MM.1S (cell line): Measurements from ENCODE around the gene SGPL1.

Experiments
- DNase-seq: peaks from one replicate; pipeline ENCODE4 v3.0.0-alpha.2; 2015
- H2AFZ ChIP-seq: fragments of 300-600 bp; sonication (generic); 2 replicates; pipeline ENCODE4 v1.6.0; 2016; ENCODE audit warnings: antibody characterized with exemption, low read length
- H3F3A ChIP-seq: fragments of 300-600 bp; sonication (generic); 2 replicates; pipeline ENCODE4 v1.6.1; 2016; ENCODE audit warnings: mild to moderate bottlenecking, antibody characterized with exemption, low read length, moderate library complexity, mixed read lengths; ENCODE audit not compliant: insufficient read depth
- H3K27ac ChIP-seq: fragments of 300-600 bp; sonication (generic); 2 replicates; pipeline ENCODE4 v1.5.1; 2016; ENCODE audit warnings: mild to moderate bottlenecking, low read length
- H3K27me3 ChIP-seq: fragments of 300-600 bp; sonication (generic); replicated peaks from 2 replicates; pipeline ENCODE4 v1.6.0; 2016; ENCODE audit warnings: low read length; ENCODE audit not compliant: insufficient read depth
- H3K36me3 ChIP-seq: fragments of 300-600 bp; sonication (generic); replicated peaks from 2 replicates; pipeline ENCODE4 v1.6.1; 2016; ENCODE audit warnings: mild to moderate bottlenecking, low read length, mixed read lengths; ENCODE audit not compliant: insufficient read depth
- H3K4me1 ChIP-seq: fragments of 300-600 bp; sonication (generic); 2 replicates; pipeline ENCODE4 v1.6.1; 2016; ENCODE audit warnings: low read length, mixed read lengths
- H3K4me2 ChIP-seq: fragments of 300-600 bp; sonication (generic); 2 replicates; pipeline ENCODE4 v1.6.0; 2016; ENCODE audit warnings: low read depth, low read length
- H3K4me3 ChIP-seq: fragments of 300-600 bp; sonication (generic); 2 replicates; pipeline ENCODE4 v1.5.1; 2016; ENCODE audit warnings: low read length, mixed read lengths
- H3K79me2 ChIP-seq: fragments of 300-600 bp; sonication (generic); 2 replicates; pipeline ENCODE4 v1.6.1; 2016; ENCODE audit warnings: mixed run types, low read length, mixed read lengths
- H3K9ac ChIP-seq: fragments of 300-600 bp; sonication (generic); 2 replicates; pipeline ENCODE4 v1.6.1; 2016; ENCODE audit warnings: low read length, mixed read lengths
- H3K9me2 ChIP-seq: fragments of 300-600 bp; sonication (generic); replicated peaks from 2 replicates; pipeline ENCODE4 v1.6.1; 2016; ENCODE audit warnings: mild to moderate bottlenecking, low read length, mixed read lengths; ENCODE audit not compliant: insufficient read depth
- H3K9me3 ChIP-seq: fragments of 300-600 bp; sonication (generic); replicated peaks from 2 replicates; pipeline ENCODE4 v1.6.1; 2016; ENCODE audit warnings: mild to moderate bottlenecking, low read length, mixed read lengths; ENCODE audit not compliant: insufficient read depth
- H4K20me1 ChIP-seq: fragments of 300-600 bp; sonication (generic); 2 replicates; pipeline ENCODE4 v1.6.1; 2016; ENCODE audit warnings: mild to moderate bottlenecking, low read length, moderate library complexity, mixed read lengths; ENCODE audit not compliant: insufficient read depth
- EZH2 ChIP-seq: fragments of 300-600 bp; sonication (generic); optimal IDR thresholded peaks from 2 replicates; pipeline ENCODE3; 2017; ENCODE audit warnings: low read depth, mild to moderate bottlenecking, antibody characterized with exemption, low read length, mixed read lengths
- EZH2phosphoT487 ChIP-seq: fragments of 300-600 bp; sonication (generic); IDR thresholded peaks from 2 replicates; pipeline ENCODE4 v1.6.1; 2018; ENCODE audit warnings: antibody characterized with exemption, low read length
- TF ChIP-seq, protein P1 (sequence below): fragments of 300-600 bp; sonication (generic); IDR thresholded peaks from 2 replicates; pipeline ENCODE4 v1.5.1; 2016; ENCODE audit warnings: antibody characterized with exemption, low read length, mixed read lengths

SGPL1 gene

DNA sequence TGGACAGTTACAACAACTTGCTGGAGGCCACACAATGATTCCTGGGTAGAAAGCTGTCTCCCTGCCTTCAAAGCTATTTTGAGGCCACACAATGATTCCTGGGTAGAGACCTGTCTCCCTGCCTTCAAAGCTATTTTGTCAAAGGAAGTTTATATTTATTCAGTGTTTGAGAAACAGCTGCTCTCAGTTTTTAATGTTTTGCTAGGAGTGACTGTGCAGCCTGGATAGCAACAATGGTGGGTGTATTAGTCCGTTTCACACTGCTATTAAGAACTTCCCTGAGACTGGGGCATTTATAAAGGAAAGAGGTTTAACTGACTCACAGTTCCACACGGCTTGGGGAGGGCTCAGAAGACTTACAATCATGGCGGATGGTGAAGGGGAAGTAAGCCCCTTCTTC is 3.9 kb upstream of the SGPL1 start:
- no peaks in the 10 kb centered on the region for H3K36me3 ChIP-seq
- H3F3A ChIP-seq = no peaks in the 10 kb centered on the region
- H3K4me3 ChIP-seq = no peak overlapping the region
- H3K9me3 ChIP-seq = no peaks in the 10 kb centered on the region
- H4K20me1 ChIP-seq = no peaks in the 10 kb centered on the region
- no peak overlapping the region for H2AFZ ChIP-seq
- no peak overlapping the region for H3K9ac ChIP-seq
- H3K9me2 ChIP-seq = no peaks in the 10 kb centered on the region
- no peak for TF ChIP-seq EZH2phosphoT487
- no peak for TF ChIP-seq EZH2
- TF ChIP-seq, protein P1, sequence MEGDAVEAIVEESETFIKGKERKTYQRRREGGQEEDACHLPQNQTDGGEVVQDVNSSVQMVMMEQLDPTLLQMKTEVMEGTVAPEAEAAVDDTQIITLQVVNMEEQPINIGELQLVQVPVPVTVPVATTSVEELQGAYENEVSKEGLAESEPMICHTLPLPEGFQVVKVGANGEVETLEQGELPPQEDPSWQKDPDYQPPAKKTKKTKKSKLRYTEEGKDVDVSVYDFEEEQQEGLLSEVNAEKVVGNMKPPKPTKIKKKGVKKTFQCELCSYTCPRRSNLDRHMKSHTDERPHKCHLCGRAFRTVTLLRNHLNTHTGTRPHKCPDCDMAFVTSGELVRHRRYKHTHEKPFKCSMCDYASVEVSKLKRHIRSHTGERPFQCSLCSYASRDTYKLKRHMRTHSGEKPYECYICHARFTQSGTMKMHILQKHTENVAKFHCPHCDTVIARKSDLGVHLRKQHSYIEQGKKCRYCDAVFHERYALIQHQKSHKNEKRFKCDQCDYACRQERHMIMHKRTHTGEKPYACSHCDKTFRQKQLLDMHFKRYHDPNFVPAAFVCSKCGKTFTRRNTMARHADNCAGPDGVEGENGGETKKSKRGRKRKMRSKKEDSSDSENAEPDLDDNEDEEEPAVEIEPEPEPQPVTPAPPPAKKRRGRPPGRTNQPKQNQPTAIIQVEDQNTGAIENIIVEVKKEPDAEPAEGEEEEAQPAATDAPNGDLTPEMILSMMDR = no peak
- no peak for DNase-seq
- H3K79me2 ChIP-seq = no peaks in the 10 kb centered on the region
- no peak overlapping the region for H3K4me2 ChIP-seq
- no peaks in the 10 kb centered on the region for H3K4me1 ChIP-seq
- H3K27me3 ChIP-seq = no peaks in the 10 kb centered on the region
- no peak overlapping the region for H3K27ac ChIP-seq

DNA sequence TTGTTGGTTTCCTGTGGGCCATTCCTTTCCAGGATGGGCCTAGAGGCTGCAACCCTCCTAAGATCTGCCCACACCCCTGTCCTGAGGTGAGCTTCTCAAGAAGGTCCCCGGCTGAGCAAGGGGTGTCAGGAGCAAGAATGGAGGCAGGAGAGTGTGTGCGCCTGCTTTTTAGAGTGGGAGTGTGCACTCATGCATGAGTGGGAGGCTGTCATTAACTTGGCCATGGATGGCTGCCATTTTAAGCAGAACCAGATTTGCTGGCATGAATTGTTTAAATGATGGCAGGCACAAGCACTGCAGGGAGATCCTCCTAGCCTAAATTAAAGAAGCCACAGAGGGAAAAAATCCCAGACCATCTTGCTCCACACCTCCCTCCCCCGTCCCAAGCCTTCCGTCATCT is 2.9 kb upstream of the SGPL1 start:
- Histone ChIP-seq H3F3A (no peaks in the 10 kb centered on the region), H4K20me1 (no peaks in the 10 kb centered on the region), H3K9ac (no peak overlapping the region), H3K4me1 (no peaks in the 10 kb centered on the region), H3K36me3 (no peaks in the 10 kb centered on the region), H3K27ac (no peak overlapping the region), H3K4me3 (no peak overlapping the region), H3K79me2 (no peaks in the 10 kb centered on the region), H3K27me3 (no peaks in the 10 kb centered on the region), H3K9me2 (no peaks in the 10 kb centered on the region), H3K9me3 (no peaks in the 10 kb centered on the region), H2AFZ (no peak overlapping the region), H3K4me2 (no peak overlapping the region)
- TF ChIP-seq EZH2 (no peak), EZH2phosphoT487 (no peak)
- TF ChIP-seq, protein P1 = no peak
- no peak for DNase-seq

DNA sequence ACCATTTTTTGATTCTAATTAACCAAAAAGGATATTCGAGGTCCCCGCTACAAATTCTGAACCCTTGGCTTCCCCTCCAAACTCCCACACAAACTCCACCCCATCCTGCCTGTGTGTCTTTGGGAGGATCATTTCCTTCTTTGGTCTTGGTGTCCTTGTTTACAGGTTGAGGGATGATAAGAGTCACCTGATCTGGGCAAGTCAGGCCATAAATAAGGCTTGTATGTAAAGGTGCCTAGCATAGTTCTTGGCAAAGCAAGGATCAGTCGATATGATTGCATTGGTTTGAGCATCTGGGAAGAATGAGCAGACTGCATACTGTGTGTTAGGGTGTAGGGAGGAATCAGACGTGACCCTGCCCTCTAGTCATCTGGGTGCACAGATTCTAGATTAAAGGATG is 1.6 kb upstream of the SGPL1 start:
- Histone ChIP-seq H3K4me2 (no peak overlapping the region), H3K4me1 (no peaks in the 10 kb centered on the region), H3K9ac (no peak overlapping the region), H4K20me1 (no peaks in the 10 kb centered on the region), H3F3A (no peaks in the 10 kb centered on the region), H3K9me3 (no peaks in the 10 kb centered on the region), H3K4me3 (no peak overlapping the region), H3K9me2 (no peaks in the 10 kb centered on the region), H3K79me2 (no peaks in the 10 kb centered on the region), H3K36me3 (no peaks in the 10 kb centered on the region), H2AFZ (no peak overlapping the region), H3K27me3 (no peaks in the 10 kb centered on the region), H3K27ac (no peak overlapping the region)
- DNase-seq = no peak
- TF ChIP-seq EZH2 = no peak
- TF ChIP-seq, protein P1 = no peak
- no peak for TF ChIP-seq EZH2phosphoT487
